Body of pancreas (tissue), 4 donors: ENCODE measurements around the gene LRCH4.
A peak's percentile ranks its signal among the peaks of the same experiment; 100 is the strongest.

Source experiments
- CTCF ChIP-seq, 7 experiments: fragments of 450-650 bp in 4 of 7; fragments of 200-600 bp in 3 of 7; sonication (generic) in 3 of 7; IDR thresholded peaks; one replicate each; pipeline ENCODE4 v1.5.1; 2016 to 2019; ENCODE audit warnings: antibody characterized with exemption in 7 of 7
- POLR2A ChIP-seq, 3 donors: fragments of 450-650 bp; IDR thresholded peaks; one replicate each; pipeline ENCODE4 v1.6.1; 2016; ENCODE audit warnings: antibody characterized with exemption in 3 of 3, mild to moderate bottlenecking in 2 of 3

- TF ChIP-seq CTCF (IDR thresholded peaks at IDR 0.05) (peak in 4 of 7 experiments; percentile 27 to 45 (median 36)), POLR2A (IDR thresholded peaks at IDR 0.05) (no peak)
These were observed 47.2 kb upstream of the LRCH4 start for GRCh38 chr7:100632951-100633717.
